HepG2 (cell line): ENCODE data around the gene RAMP3. TPM values are rescaled to one million over a fixed set of nuclear protein-coding genes. Genes with fewer than 3 reads are reported as not detected.

Experiments
- ATAC-seq: fragments of 200-7000 bp; cut with Tn5 transposase; 3 replicates; pipeline ENCODE4 v1.9.1; 2020; ENCODE audit warnings: mild to moderate bottlenecking, moderate library complexity
- BruUV-seq: library from RNA; stranded (reverse); fragments of 400-500 nt; replicated peaks from 2 replicates; lab custom pipeline; 2021; lab: Mats Ljungman, UMichigan
- CTCF ChIA-PET: fragments of 300-600 bp; formaldehyde crosslinking; extraction: SDS; loops from one replicate; lab custom pipeline; 2021; ENCODE audit warnings: low total read pairs, inconsistent platforms, low intra/inter-chr PET ratio; lab: Yijun Ruan, JAX
- POLR2A ChIA-PET: fragments of 350-600 bp; sonication (Branson Sonifier 250); formaldehyde crosslinking; loops from one replicate; lab custom pipeline; 2020; ENCODE audit warnings: antibody characterized with exemption, inconsistent platforms; lab: Yijun Ruan, JAX
- DNase-seq: peaks from one replicate; pipeline ENCODE4 v3.0.0-alpha.2; 2015; ENCODE audit warnings: low spot score
- FAIRE-seq: peaks from 3 replicates; lab custom pipeline; 2011; peaks lifted over from hg19 to GRCh38; lab: Jason Lieb, UNC
- H2AFZ ChIP-seq: one replicate; pipeline ENCODE4 v1.6.1; 2011; ENCODE audit warnings: low read length, inconsistent platforms
- H3K27ac ChIP-seq: fragments of 300-600 bp; 3 replicates; pipeline ENCODE4 v1.8.0; 2011; ENCODE audit warnings: mixed run types, mild to moderate bottlenecking, mixed read lengths, low read length, inconsistent platforms; ENCODE audit not compliant: insufficient read depth; ENCODE audit errors: extremely low read length
- H3K27me3 ChIP-seq, 2 experiments: fragments of 200-600 bp in 1 of 2; 2 replicates in 1 of 2; 3 replicates in 1 of 2; pipeline versions ENCODE4 v1.6.0 to v1.8.0; 2011; ENCODE audit warnings: low read length in 2 of 2, mild to moderate bottlenecking in 2 of 2, moderate library complexity in 2 of 2, inconsistent platforms in 1 of 2; ENCODE audit not compliant: insufficient read depth in 2 of 2, control insufficient read depth in 1 of 2
- H3K36me3 ChIP-seq, 2 experiments: fragments of 200-600 bp in 1 of 2; replicated peaks in 1 of 2; 2 replicates in 1 of 2; 3 replicates in 1 of 2; pipeline versions ENCODE4 v1.5.1 to v1.8.0; 2011; ENCODE audit warnings: low read length in 2 of 2, inconsistent platforms in 1 of 2; ENCODE audit not compliant: insufficient read depth in 2 of 2, control insufficient read depth in 1 of 2
- H3K4me1 ChIP-seq: 2 replicates; pipeline ENCODE4 v1.5.1; 2012; ENCODE audit warnings: low read length, inconsistent platforms; ENCODE audit not compliant: insufficient read depth
- H3K4me2 ChIP-seq: 2 replicates; pipeline ENCODE4 v1.6.0; 2011; ENCODE audit warnings: low read depth, low read length, inconsistent platforms
- H3K4me3 ChIP-seq, 3 experiments: fragments of 200-600 bp in 1 of 3; sonication (generic), shearing (Covaris generic) in 1 of 3; replicated peaks in 1 of 3; 2 replicates each; pipeline ENCODE4 v1.5.1; 2011 to 2016; ENCODE audit warnings: low read length in 3 of 3, inconsistent platforms in 2 of 3, low read depth in 2 of 3, mild to moderate bottlenecking in 2 of 3, control low read depth in 1 of 3, mixed read lengths in 1 of 3; ENCODE audit not compliant: insufficient read depth in 1 of 3
- H3K79me2 ChIP-seq: one replicate; pipeline ENCODE4 v1.6.1; 2011; ENCODE audit warnings: low read length, inconsistent platforms; ENCODE audit not compliant: insufficient read depth
- H3K9ac ChIP-seq: 2 replicates; pipeline ENCODE4 v1.6.0; 2011; ENCODE audit warnings: mild to moderate bottlenecking, low read depth, low read length, inconsistent platforms; ENCODE audit not compliant: insufficient read depth
- H3K9me3 ChIP-seq: 2 replicates; pipeline ENCODE4 v1.5.1; 2012; ENCODE audit warnings: mild to moderate bottlenecking, low read length
- H4K20me1 ChIP-seq: 2 replicates; pipeline ENCODE4 v1.6.0; 2011; ENCODE audit warnings: inconsistent platforms, mild to moderate bottlenecking, low read length, moderate library complexity; ENCODE audit not compliant: insufficient read depth
- ZNF101 ChIP-seq: sonication (generic); formaldehyde crosslinking; IDR thresholded peaks from 2 replicates; pipeline ENCODE4 v1.4.0; 2020; ENCODE audit warnings: mild to moderate bottlenecking, low read depth, missing genetic modification reagents, borderline replicate concordance
- ZNF879 ChIP-seq: sonication (generic); formaldehyde crosslinking; IDR thresholded peaks from 2 replicates; pipeline ENCODE4 v1.8.1; 2023; ENCODE audit warnings: missing genetic modification reagents
- WGBS: methylation state at CpG from one replicate; pipeline ENCODE4 v1.1.6; 2017; ENCODE audit warnings: low lambda C conversion rate; 5-methylcytosine and 5-hydroxymethylcytosine counted together
- in situ Hi-C: cut with HindIII; loops from 2 replicates; pipeline ENCODE4 v1.10.0; 2017; ENCODE audit warnings: low pct_unique_long_range_greater_than_20kb; ENCODE audit not compliant: extremely low pct_ligation_motif_present
- intact Hi-C: fragments of 100-400 bp; cut with micrococcal nuclease; formaldehyde crosslinking; loops from one replicate; pipeline ENCODE4 v1.10.0; 2022; ENCODE audit not compliant: unreplicated experiment
- polyA plus RNA-seq, 8 experiments: library from polyadenylated mRNA; depleted of rRNA in 3 of 8; stranded (reverse) in 7 of 8; unstranded in 1 of 8; fragments of >200 nt; fragmentation: Illumina TruSeq in 4 of 8; extraction: Trizol in 4 of 8; gene quantifications; 2 replicates each; pipeline versions ENCODE4 v1.2.1 to v1.2.3, GENCODE V29; 2011 to 2016; ENCODE audit warnings: low read depth in 4 of 8, missing spikeins in 1 of 8, mixed read lengths in 1 of 8; ENCODE audit not compliant: insufficient read depth in 1 of 8
- total RNA-seq, 5 experiments: library from RNA; depleted of rRNA; stranded (reverse); fragments of >200 nt; fragmentation: Illumina TruSeq; extraction: Trizol; gene quantifications; 2 replicates each; pipeline ENCODE4 v1.2.3, GENCODE V29; 2016; ENCODE audit warnings: low read depth in 1 of 5
- TF ChIP-seq, protein P1 (sequence below): sonication (generic); formaldehyde crosslinking; IDR thresholded peaks from 2 replicates; pipeline ENCODE4 v1.4.0; 2020; ENCODE audit warnings: mild to moderate bottlenecking, missing genetic modification reagents

Gene RAMP3
- total and polyA plus RNA-seq, 2 of the 13 experiments (the other 11 are each of a cell fraction or from before 2014, with no cell fraction given): not detected

DNA sequence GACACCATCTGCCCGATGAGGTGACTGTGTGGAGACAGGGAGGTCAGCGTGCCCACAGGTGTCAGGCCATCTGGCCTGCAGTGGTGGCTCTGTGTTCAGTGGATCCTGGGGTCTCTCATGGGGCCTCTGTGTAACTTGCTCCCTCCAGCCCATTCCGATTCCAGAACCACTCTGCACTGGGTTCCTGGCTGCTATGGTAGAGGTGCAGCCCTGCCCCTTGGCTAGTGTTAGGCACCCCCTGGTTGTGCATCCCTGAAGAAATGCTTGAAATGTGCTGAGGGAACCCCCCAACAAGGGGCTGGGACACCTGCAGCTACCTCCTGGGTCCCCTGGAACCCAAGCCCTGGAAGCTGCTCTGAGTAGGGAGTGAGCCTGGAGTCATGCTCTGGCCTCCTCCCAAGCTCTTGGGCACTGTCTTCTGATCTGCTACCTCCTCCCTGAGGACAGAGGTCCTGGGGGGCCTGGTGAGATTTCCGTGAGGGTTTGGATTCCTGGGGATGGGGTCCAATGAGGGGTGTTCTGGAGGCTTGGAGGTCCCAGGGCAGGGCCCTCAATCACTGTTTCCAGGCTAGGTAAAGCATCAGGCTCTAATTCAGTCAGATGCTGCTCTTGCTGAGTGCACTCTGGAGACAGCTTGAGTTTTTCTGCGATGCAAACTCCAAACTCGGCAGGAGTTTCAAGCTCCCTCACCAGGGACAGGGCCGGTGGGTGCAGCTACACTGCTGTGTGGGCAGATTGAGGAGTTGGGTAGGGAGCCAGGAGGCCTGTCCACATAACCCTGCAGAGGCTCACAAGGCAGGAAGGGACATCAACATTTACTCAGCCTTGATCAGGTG lies 27.7 kb downstream of the RAMP3 start (continued):
- TF ChIP-seq, protein P1, sequence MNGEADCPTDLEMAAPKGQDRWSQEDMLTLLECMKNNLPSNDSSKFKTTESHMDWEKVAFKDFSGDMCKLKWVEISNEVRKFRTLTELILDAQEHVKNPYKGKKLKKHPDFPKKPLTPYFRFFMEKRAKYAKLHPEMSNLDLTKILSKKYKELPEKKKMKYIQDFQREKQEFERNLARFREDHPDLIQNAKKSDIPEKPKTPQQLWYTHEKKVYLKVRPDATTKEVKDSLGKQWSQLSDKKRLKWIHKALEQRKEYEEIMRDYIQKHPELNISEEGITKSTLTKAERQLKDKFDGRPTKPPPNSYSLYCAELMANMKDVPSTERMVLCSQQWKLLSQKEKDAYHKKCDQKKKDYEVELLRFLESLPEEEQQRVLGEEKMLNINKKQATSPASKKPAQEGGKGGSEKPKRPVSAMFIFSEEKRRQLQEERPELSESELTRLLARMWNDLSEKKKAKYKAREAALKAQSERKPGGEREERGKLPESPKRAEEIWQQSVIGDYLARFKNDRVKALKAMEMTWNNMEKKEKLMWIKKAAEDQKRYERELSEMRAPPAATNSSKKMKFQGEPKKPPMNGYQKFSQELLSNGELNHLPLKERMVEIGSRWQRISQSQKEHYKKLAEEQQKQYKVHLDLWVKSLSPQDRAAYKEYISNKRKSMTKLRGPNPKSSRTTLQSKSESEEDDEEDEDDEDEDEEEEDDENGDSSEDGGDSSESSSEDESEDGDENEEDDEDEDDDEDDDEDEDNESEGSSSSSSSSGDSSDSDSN (CRISPR knock-in tag): no peak
- TF ChIP-seq ZNF101 (CRISPR knock-in tag): no peak
- TF ChIP-seq, all 625 proteins: peak for 0

DNA sequence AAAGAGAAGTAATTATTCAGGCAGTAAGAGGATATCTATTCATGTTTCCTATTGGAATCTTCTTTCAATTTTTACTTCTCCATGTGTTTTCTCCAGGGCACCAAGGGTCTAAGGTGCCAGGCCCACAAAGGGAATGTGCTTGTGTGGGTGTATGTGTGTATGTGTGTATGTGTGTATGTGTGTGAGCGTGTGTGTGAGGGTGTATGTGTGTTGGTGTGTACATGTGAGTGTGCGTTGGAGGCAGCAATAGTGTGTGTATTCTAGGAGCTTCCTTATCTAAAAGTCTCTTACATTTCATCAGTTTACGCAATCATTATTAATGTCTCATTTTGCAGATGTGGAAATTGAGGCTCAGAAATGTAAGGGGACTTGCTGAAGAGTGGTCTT lies 28.3 kb downstream of the RAMP3 start:
- Histone ChIP-seq H3K9ac (no peak overlapping the region), H2AFZ (no peak overlapping the region), H3K9me3 (no peaks in the 10 kb centered on the region), H4K20me1 (no peaks in the 10 kb centered on the region), H3K4me3 (no peak overlapping the region), H3K79me2 (no peaks in the 10 kb centered on the region), H3K4me1 (no peaks in the 10 kb centered on the region), H3K36me3 (no peaks in the 10 kb centered on the region), H3K27ac (no peak overlapping the region), H3K27me3 (peaks cover 8 to 54% of the 10 kb centered on the region in 2 experiments; a peak in 4 of 5 replicates), H3K4me2 (no peak overlapping the region)
- in situ Hi-C loops (no loop called here), intact Hi-C loops (no loop called here)
- ChIA-PET CTCF (no interaction called here), POLR2A (no interaction called here)
- WGBS: 18% methylated on average over 3 of the region's 3 CpGs
- DNase-seq (no peak), ATAC-seq (no peak), FAIRE-seq (no peak)
- no TSS peak for BruUV-seq
- no peak for TF ChIP-seq ZNF879 (CRISPR knock-in tag)
